Measurements from ENCODE around the gene AP3S2.

Gene AP3S2

GRCh38 chr15:89852342-89852995 is 41.3 kb downstream of the AP3S2 start:
- H3K4me3 ChIP-seq (ENCODE audit: low read length): no peak overlapping the region
- no peaks in the 10 kb centered on the region for H3K9me2 ChIP-seq (replicated peaks; ENCODE audit: insufficient read depth, low read length)
- H4K20me1 ChIP-seq (ENCODE audit: insufficient read depth, low read length): no peaks in the 10 kb centered on the region
- no peak overlapping the region for H3K27ac ChIP-seq (ENCODE audit: low read length)
- H2AFZ ChIP-seq (ENCODE audit: low read length): no peak overlapping the region
- no peaks in the 10 kb centered on the region for H3K36me3 ChIP-seq (replicated peaks; ENCODE audit: insufficient read depth, low read length)
- no peaks in the 10 kb centered on the region for H3F3A ChIP-seq (ENCODE audit: insufficient read depth, low read length)
- no peaks in the 10 kb centered on the region for H3K9me3 ChIP-seq (replicated peaks; ENCODE audit: insufficient read depth, low read length)
- H3K9ac ChIP-seq (ENCODE audit: low read length): no peak overlapping the region
- H3K4me1 ChIP-seq (ENCODE audit: low read length): no peaks in the 10 kb centered on the region
- TF ChIP-seq CTCF (IDR thresholded peaks at IDR 0.05; ENCODE audit: low read length) (no peak), EZH2phosphoT487 (IDR thresholded peaks at IDR 0.05; ENCODE audit: low read length) (no peak)
- H3K79me2 ChIP-seq (ENCODE audit: low read length): 0 out of 2 replicates have a peak, but pooled peaks cover 2% of the 10 kb centered on the region
- no peak overlapping the region for H3K4me2 ChIP-seq (ENCODE audit: low read depth, low read length)
- H3K27me3 ChIP-seq (replicated peaks; ENCODE audit: insufficient read depth, low read length): no peaks in the 10 kb centered on the region
- DNase-seq: no peak

GRCh38 chr15:89851673-89852341 is 42.0 kb downstream of the AP3S2 start:
- Histone ChIP-seq H3K9me3 (replicated peaks; ENCODE audit: insufficient read depth, low read length) (no peaks in the 10 kb centered on the region), H3K4me3 (ENCODE audit: low read length) (no peak overlapping the region), H3K27me3 (replicated peaks; ENCODE audit: insufficient read depth, low read length) (no peaks in the 10 kb centered on the region), H2AFZ (ENCODE audit: low read length) (no peak overlapping the region), H3K4me2 (ENCODE audit: low read depth, low read length) (no peak overlapping the region), H3F3A (ENCODE audit: insufficient read depth, low read length) (no peaks in the 10 kb centered on the region), H3K4me1 (ENCODE audit: low read length) (no peaks in the 10 kb centered on the region), H3K27ac (ENCODE audit: low read length) (no peak overlapping the region), H3K36me3 (replicated peaks; ENCODE audit: insufficient read depth, low read length) (no peaks in the 10 kb centered on the region), H3K79me2 (ENCODE audit: low read length) (0 out of 2 replicates have a peak, but pooled peaks cover under 1% of the 10 kb centered on the region), H3K9me2 (replicated peaks; ENCODE audit: insufficient read depth, low read length) (no peaks in the 10 kb centered on the region), H3K9ac (ENCODE audit: low read length) (no peak overlapping the region), H4K20me1 (ENCODE audit: insufficient read depth, low read length) (no peaks in the 10 kb centered on the region)
- TF ChIP-seq EZH2phosphoT487 (IDR thresholded peaks at IDR 0.05; ENCODE audit: low read length) (no peak), CTCF (IDR thresholded peaks at IDR 0.05; ENCODE audit: low read length) (no peak)
- no peak for DNase-seq

GRCh38 chr15:89848970-89849292 is 44.9 kb downstream of the AP3S2 start:
- H3K4me1 ChIP-seq (ENCODE audit: low read length): peaks cover 11% of the 10 kb centered on the region; the same call in 1 of the 2 replicates
- TF ChIP-seq EZH2 (optimal IDR thresholded peaks at IDR 0.05; ENCODE audit: low read depth, low read length) (no peak), CTCF (IDR thresholded peaks at IDR 0.05; ENCODE audit: low read length) (no peak), EZH2phosphoT487 (IDR thresholded peaks at IDR 0.05; ENCODE audit: low read length) (no peak)
- no peak overlapping the region for H3K4me3 ChIP-seq (ENCODE audit: low read length)
- no peak for DNase-seq
- H2AFZ ChIP-seq (ENCODE audit: low read length): no peak overlapping the region
- no peaks in the 10 kb centered on the region for H3K27me3 ChIP-seq (replicated peaks; ENCODE audit: insufficient read depth, low read length)
- no peaks in the 10 kb centered on the region for H4K20me1 ChIP-seq (ENCODE audit: insufficient read depth, low read length)
- H3K79me2 ChIP-seq (ENCODE audit: low read length): no peaks in the 10 kb centered on the region
- H3K9me3 ChIP-seq (replicated peaks; ENCODE audit: insufficient read depth, low read length): no peaks in the 10 kb centered on the region
- H3K27ac ChIP-seq (ENCODE audit: low read length): no peak overlapping the region
- H3F3A ChIP-seq (ENCODE audit: insufficient read depth, low read length): no peaks in the 10 kb centered on the region
- no peaks in the 10 kb centered on the region for H3K9me2 ChIP-seq (replicated peaks; ENCODE audit: insufficient read depth, low read length)
- H3K36me3 ChIP-seq (replicated peaks; ENCODE audit: insufficient read depth, low read length): no peaks in the 10 kb centered on the region
- H3K9ac ChIP-seq (ENCODE audit: low read length): no peak overlapping the region
- no peak overlapping the region for H3K4me2 ChIP-seq (ENCODE audit: low read depth, low read length)
